ENCODE measurements around the gene GNAZ. TPM values are rescaled to one million over a fixed set of nuclear protein-coding genes. Genes with fewer than 3 reads are reported as not detected.

The GNAZ gene
- total and polyA plus RNA-seq, 8 donors, result 4.3 to 18.8 (median 9.4) TPM

DNA sequence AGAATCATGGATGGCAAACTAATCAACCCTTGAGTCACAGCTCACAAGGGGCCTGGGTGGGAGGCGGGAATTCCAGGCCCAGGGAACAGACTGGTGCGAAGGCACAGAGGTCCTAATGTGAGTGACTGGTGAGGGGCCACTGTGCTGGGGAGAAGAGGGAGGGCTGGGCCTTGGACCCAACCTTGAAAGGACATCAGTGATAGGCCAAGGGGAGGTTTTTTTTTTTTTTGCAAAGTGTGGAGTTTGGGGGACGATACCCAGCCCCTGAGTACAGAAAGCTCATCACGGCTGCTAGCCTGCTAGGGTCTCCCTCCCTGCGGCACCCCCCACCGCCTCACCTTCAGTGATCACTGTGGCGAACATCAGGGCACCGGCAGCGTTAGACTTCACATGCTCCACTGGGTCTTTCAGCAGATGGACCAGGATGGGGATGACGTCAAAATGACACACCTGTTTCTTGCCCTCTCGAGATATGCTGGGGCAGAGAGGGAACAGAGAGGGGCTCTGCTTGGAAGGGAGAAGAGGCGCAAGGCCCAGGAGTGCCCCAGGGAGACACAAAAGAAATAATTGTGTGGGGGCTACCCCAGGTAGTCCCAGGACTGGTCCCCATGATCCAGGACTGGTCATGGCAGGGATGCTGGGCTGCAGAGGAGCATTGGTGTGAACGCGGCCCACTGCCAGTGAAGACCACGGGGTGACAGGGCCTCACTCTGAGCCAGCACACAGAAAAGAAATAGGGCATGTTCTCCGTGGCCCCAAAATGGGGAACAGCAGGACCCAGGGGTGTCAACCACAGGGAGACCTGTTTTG, 8.6 kb upstream of the GNAZ start:
- Histone ChIP-seq H3K27me3 (no peaks in the 10 kb centered on the region), H3K9me3 (peaks cover 0 to 8% (median 0%) of the 10 kb centered on the region in 4 donors), H3K36me3 (no peaks in the 10 kb centered on the region), H3K4me1 (no peaks in the 10 kb centered on the region), H3K27ac (no peak overlapping the region), H3K4me3 (no peak overlapping the region)
- DNase-seq, result peak in 1 of 2 donors; percentile 20
- intact Hi-C loops (cut with DNase I; ENCODE audit: low total_unique reads), result no loop called here
- 91 to 94% (median 92%) methylated on average over 15 to 16 of the region's 16 CpGs for WGBS, 5 donors
- no peak for TF ChIP-seq POLR2A (IDR thresholded peaks at IDR 0.05)
- no peak for TF ChIP-seq POLR2AphosphoS5 (IDR thresholded peaks at IDR 0.05)
- TF ChIP-seq EP300 (IDR thresholded peaks at IDR 0.05), result no peak
- TF ChIP-seq, protein P1, sequence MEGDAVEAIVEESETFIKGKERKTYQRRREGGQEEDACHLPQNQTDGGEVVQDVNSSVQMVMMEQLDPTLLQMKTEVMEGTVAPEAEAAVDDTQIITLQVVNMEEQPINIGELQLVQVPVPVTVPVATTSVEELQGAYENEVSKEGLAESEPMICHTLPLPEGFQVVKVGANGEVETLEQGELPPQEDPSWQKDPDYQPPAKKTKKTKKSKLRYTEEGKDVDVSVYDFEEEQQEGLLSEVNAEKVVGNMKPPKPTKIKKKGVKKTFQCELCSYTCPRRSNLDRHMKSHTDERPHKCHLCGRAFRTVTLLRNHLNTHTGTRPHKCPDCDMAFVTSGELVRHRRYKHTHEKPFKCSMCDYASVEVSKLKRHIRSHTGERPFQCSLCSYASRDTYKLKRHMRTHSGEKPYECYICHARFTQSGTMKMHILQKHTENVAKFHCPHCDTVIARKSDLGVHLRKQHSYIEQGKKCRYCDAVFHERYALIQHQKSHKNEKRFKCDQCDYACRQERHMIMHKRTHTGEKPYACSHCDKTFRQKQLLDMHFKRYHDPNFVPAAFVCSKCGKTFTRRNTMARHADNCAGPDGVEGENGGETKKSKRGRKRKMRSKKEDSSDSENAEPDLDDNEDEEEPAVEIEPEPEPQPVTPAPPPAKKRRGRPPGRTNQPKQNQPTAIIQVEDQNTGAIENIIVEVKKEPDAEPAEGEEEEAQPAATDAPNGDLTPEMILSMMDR (IDR thresholded peaks at IDR 0.05), result no peak

- no peaks in the 10 kb centered on the region for H3K9me3 ChIP-seq
- H3K27ac ChIP-seq, result no peak overlapping the region
- DNase-seq, result peak in 1 of 2 donors; percentile 20
- TF ChIP-seq POLR2AphosphoS5 (IDR thresholded peaks at IDR 0.05) (no peak), EP300 (IDR thresholded peaks at IDR 0.05) (no peak), POLR2A (IDR thresholded peaks at IDR 0.05) (no peak)
- TF ChIP-seq, protein P1 (IDR thresholded peaks at IDR 0.05), result no peak
- H3K4me3 ChIP-seq, result no peak overlapping the region
- intact Hi-C loops (cut with DNase I; ENCODE audit: low total_unique reads), result no loop called here
- WGBS, 5 donors, result 82 to 93% (median 90%) methylated on average over 7 to 12 of the region's 12 CpGs
- no peaks in the 10 kb centered on the region for H3K4me1 ChIP-seq
- no peaks in the 10 kb centered on the region for H3K36me3 ChIP-seq
- no peaks in the 10 kb centered on the region for H3K27me3 ChIP-seq
Measured at GRCh38 chr22:23062616-23063538, 7.4 kb upstream of the GNAZ start.

- Histone ChIP-seq H3K4me1 (peaks cover 0 to under 1% (median 0%) of the 10 kb centered on the region in 4 donors), H3K27me3 (no peaks in the 10 kb centered on the region), H3K9me3 (no peaks in the 10 kb centered on the region), H3K27ac (no peak overlapping the region), H3K4me3 (no peak overlapping the region), H3K36me3 (no peaks in the 10 kb centered on the region)
- TF ChIP-seq EP300 (IDR thresholded peaks at IDR 0.05) (no peak), POLR2AphosphoS5 (IDR thresholded peaks at IDR 0.05) (no peak), POLR2A (IDR thresholded peaks at IDR 0.05) (no peak)
- TF ChIP-seq, protein P1 (IDR thresholded peaks at IDR 0.05), result no peak
- DNase-seq, result peak in 1 of 2 donors; percentile 22
- intact Hi-C loops (cut with DNase I; ENCODE audit: low total_unique reads), result no loop called here
- 81 to 94% (median 91%) methylated on average over 4 to 16 of the region's 16 CpGs for WGBS, 5 donors
Measured at GRCh38 chr22:23063539-23064380, 6.6 kb upstream of the GNAZ start.

Data from stomach (tissue), 9 donors.